ENCODE data around the gene LMCD1.

LMCD1 gene

DNA sequence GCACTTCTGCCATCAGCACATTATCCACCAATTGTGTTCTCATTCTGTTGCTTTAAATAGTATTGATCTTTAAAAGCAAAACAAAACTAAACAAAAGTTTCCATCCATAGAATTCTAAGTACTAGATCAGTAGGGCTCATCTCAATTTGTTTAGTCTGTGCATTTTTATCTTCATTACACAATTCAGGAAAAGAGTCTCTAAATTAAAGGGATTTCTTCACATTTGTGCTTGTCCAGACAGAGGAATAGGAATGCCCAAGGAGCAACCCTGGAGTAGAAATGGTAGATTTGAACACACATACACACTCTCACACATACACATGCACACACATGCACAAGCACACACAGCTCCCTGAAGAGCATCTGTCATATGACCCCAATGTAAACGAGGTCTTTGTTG, 21.4 kb downstream of the LMCD1 start:
- TF ChIP-seq TAF1 (IDR thresholded peaks at IDR 0.05; ENCODE audit: borderline replicate concordance, insufficient read depth, low read length) (no peak), FOXP2 (optimal IDR thresholded peaks at IDR 0.05; ENCODE audit: borderline replicate concordance, extremely low read depth, extremely low read length, insufficient read depth) (no peak), SIN3A (IDR thresholded peaks at IDR 0.05; ENCODE audit: borderline replicate concordance, insufficient read depth, low read length) (no peak), POLR2AphosphoS5 (IDR thresholded peaks at IDR 0.05; ENCODE audit: low read depth, low read length) (no peak)
- TF ChIP-seq, protein P1, sequence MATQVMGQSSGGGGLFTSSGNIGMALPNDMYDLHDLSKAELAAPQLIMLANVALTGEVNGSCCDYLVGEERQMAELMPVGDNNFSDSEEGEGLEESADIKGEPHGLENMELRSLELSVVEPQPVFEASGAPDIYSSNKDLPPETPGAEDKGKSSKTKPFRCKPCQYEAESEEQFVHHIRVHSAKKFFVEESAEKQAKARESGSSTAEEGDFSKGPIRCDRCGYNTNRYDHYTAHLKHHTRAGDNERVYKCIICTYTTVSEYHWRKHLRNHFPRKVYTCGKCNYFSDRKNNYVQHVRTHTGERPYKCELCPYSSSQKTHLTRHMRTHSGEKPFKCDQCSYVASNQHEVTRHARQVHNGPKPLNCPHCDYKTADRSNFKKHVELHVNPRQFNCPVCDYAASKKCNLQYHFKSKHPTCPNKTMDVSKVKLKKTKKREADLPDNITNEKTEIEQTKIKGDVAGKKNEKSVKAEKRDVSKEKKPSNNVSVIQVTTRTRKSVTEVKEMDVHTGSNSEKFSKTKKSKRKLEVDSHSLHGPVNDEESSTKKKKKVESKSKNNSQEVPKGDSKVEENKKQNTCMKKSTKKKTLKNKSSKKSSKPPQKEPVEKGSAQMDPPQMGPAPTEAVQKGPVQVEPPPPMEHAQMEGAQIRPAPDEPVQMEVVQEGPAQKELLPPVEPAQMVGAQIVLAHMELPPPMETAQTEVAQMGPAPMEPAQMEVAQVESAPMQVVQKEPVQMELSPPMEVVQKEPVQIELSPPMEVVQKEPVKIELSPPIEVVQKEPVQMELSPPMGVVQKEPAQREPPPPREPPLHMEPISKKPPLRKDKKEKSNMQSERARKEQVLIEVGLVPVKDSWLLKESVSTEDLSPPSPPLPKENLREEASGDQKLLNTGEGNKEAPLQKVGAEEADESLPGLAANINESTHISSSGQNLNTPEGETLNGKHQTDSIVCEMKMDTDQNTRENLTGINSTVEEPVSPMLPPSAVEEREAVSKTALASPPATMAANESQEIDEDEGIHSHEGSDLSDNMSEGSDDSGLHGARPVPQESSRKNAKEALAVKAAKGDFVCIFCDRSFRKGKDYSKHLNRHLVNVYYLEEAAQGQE (IDR thresholded peaks at IDR 0.05; ENCODE audit: insufficient read depth in 1 of 2, low read depth in 2 of 2, low read length in 2 of 2): no peak

DNA sequence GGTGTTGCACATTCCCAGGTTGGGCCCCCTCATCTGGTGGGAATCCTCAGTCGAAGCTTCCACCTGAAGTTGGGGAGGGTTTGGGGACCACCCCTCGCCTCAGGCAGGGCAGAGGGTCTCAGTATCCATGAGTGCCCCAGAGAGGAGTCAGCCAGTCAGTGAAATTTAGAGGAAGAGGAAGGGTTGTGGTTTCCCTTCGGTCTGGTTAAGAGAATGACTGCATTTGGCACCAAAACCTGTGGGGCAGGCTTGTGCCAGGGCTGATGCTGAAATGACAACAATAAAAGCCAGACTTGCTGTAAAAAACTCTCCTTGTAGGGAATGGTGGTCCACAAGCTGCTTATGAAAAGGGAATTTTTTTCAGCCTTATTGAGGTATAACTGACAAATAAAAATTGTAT, 22.6 kb downstream of the LMCD1 start:
- TF ChIP-seq FOXP2 (optimal IDR thresholded peaks at IDR 0.05; ENCODE audit: borderline replicate concordance, extremely low read depth, extremely low read length, insufficient read depth) (no peak), TAF1 (IDR thresholded peaks at IDR 0.05; ENCODE audit: borderline replicate concordance, insufficient read depth, low read length) (no peak), POLR2AphosphoS5 (IDR thresholded peaks at IDR 0.05; ENCODE audit: low read depth, low read length) (no peak), SIN3A (IDR thresholded peaks at IDR 0.05; ENCODE audit: borderline replicate concordance, insufficient read depth, low read length) (no peak)
- TF ChIP-seq, protein P1 (IDR thresholded peaks at IDR 0.05; ENCODE audit: insufficient read depth in 1 of 2, low read depth in 2 of 2, low read length in 2 of 2): no peak

DNA sequence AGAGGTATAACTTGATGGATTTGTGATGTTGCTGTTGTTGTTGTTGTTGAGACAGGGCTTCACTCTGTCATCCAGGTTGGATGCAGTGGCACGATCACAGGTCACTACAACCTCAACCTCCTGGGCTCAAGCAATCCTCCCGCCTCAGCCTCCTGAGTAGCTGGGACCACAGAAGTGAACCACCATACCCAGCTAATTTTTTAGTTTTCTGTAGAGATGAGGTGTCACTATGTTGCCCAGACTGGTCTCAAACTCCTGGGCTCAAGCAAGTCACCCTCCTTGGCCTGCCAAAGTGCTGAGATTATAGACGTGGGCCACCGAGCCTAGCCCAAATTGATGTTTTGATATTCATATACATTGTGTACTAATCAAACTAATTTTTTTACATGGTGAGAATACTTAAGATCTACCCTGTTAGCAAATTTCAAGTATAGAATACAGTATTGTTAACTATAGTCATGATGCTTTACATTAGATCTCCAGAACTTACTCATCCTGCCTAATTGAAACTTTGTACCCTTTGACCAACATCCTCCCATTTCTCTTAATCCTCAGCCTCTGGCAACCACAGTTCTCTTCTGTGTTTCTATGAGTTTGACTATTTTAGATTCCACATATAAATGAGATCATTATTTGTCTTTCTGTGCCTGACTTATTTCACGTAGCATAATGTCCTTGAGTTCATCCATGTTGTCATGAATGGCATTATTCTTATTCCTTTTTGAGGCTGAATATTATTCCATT, 23.2 kb downstream of the LMCD1 start:
- TF ChIP-seq, protein P1 (IDR thresholded peaks at IDR 0.05; ENCODE audit: insufficient read depth in 1 of 2, low read depth in 2 of 2, low read length in 2 of 2): no peak
- TF ChIP-seq TAF1 (IDR thresholded peaks at IDR 0.05; ENCODE audit: borderline replicate concordance, insufficient read depth, low read length) (no peak), FOXP2 (optimal IDR thresholded peaks at IDR 0.05; ENCODE audit: borderline replicate concordance, extremely low read depth, extremely low read length, insufficient read depth) (no peak), SIN3A (IDR thresholded peaks at IDR 0.05; ENCODE audit: borderline replicate concordance, insufficient read depth, low read length) (no peak), POLR2AphosphoS5 (IDR thresholded peaks at IDR 0.05; ENCODE audit: low read depth, low read length) (no peak)

DNA sequence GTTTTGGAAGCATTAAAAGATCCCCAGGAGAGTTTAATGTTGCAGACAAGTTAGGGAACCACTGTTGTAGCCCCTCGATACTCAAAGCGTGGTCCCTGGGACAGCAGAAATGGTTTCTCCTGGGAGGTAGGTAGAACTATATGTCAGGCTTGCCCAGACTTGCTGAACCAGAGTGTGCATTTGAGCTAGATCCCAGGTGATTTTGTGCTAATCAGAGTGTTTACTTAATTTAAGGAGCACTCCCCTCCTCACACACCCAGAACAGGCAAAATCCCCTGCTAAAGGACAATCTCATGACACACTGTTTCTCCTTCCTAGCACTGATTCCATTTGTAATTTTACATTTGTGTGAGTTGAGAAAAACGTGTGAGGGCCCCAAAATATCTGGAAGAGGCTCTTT, 24.3 kb downstream of the LMCD1 start:
- no peak for TF ChIP-seq POLR2AphosphoS5 (IDR thresholded peaks at IDR 0.05; ENCODE audit: low read depth, low read length)
- TF ChIP-seq TAF1 (IDR thresholded peaks at IDR 0.05; ENCODE audit: borderline replicate concordance, insufficient read depth, low read length): no peak
- TF ChIP-seq SIN3A (IDR thresholded peaks at IDR 0.05; ENCODE audit: borderline replicate concordance, insufficient read depth, low read length): no peak
- TF ChIP-seq, protein P1 (IDR thresholded peaks at IDR 0.05; ENCODE audit: insufficient read depth in 1 of 2, low read depth in 2 of 2, low read length in 2 of 2): no peak
- no peak for TF ChIP-seq FOXP2 (optimal IDR thresholded peaks at IDR 0.05; ENCODE audit: borderline replicate concordance, extremely low read depth, extremely low read length, insufficient read depth)

All from PFSK-1 (cell line).